Endothelial cell of umbilical vein (primary cell): ENCODE data around the gene NGEF. TPM values are rescaled to one million over a fixed set of nuclear protein-coding genes. Genes with fewer than 3 reads are reported as not detected.
A peak's percentile ranks its signal among the peaks of the same experiment; 100 is the strongest.

Source experiments
- BruUV-seq: library from RNA; stranded (reverse); fragments of 400-500 nt; replicated peaks from 2 replicates; lab custom pipeline; 2021; lab: Mats Ljungman, UMichigan
- CTCF ChIA-PET: fragments of 300-600, 350-600 bp; sonication (Branson Sonifier 250); formaldehyde crosslinking; loops from one replicate; lab custom pipeline; 2021; ENCODE audit warnings: antibody characterized with exemption, inconsistent platforms; lab: Charles Lee
- POLR2A ChIA-PET: fragments of 300-600, 350-600 bp; sonication (Branson Sonifier 250); formaldehyde crosslinking; loops from one replicate; lab custom pipeline; 2021; ENCODE audit warnings: antibody characterized with exemption, inconsistent platforms; lab: Charles Lee
- DNase-seq: peaks from one replicate; pipeline ENCODE4 v3.0.0-alpha.2; 2011; ENCODE audit warnings: low read depth, low spot score
- FAIRE-seq: peaks from 2 replicates; lab custom pipeline; 2011; peaks lifted over from hg19 to GRCh38; lab: Jason Lieb, UNC
- H2AFZ ChIP-seq: 2 replicates; pipeline ENCODE4 v1.6.0; 2012; ENCODE audit warnings: low read depth, low read length, control low read depth, inconsistent platforms
- H3K27ac ChIP-seq: 2 replicates; pipeline ENCODE4 v1.5.1; 2011; ENCODE audit warnings: low read depth, mild to moderate bottlenecking, control low read depth, low read length, moderate library complexity; ENCODE audit not compliant: insufficient read depth
- H3K27me3 ChIP-seq, 2 experiments: 2 replicates each; pipeline versions ENCODE4 v1.6.0 to v1.6.1; 2011; ENCODE audit warnings: low read length in 2 of 2, mixed read lengths in 1 of 2; ENCODE audit not compliant: control insufficient read depth in 2 of 2, insufficient read depth in 2 of 2
- H3K36me3 ChIP-seq, 2 experiments: 2 replicates in 1 of 2; 3 replicates in 1 of 2; pipeline ENCODE4 v1.5.1; 2011; ENCODE audit warnings: low read length in 2 of 2, mild to moderate bottlenecking in 1 of 2, moderate library complexity in 1 of 2; ENCODE audit not compliant: control insufficient read depth in 2 of 2, insufficient read depth in 2 of 2; ENCODE audit errors: extremely low read depth in 1 of 2
- H3K4me1 ChIP-seq: 3 replicates; pipeline ENCODE4 v1.5.1; 2011; ENCODE audit warnings: mild to moderate bottlenecking, low read length; ENCODE audit not compliant: control insufficient read depth, insufficient read depth; ENCODE audit errors: extremely low read depth
- H3K4me2 ChIP-seq: 2 replicates; pipeline ENCODE4 v1.6.1; 2011; ENCODE audit warnings: low read length, control low read depth, mixed read lengths; ENCODE audit not compliant: insufficient read depth
- H3K4me3 ChIP-seq, 3 experiments: fragments of 200-600 bp in 1 of 3; sonication (generic), shearing (Covaris generic) in 1 of 3; replicated peaks in 1 of 3; 2 replicates each; pipeline ENCODE4 v1.5.1; 2011 to 2016; ENCODE audit warnings: control low read depth in 3 of 3, low read length in 3 of 3, mild to moderate bottlenecking in 2 of 3, inconsistent platforms in 1 of 3, low read depth in 1 of 3, moderate library complexity in 1 of 3; ENCODE audit not compliant: insufficient read depth in 1 of 3
- H3K79me2 ChIP-seq: 2 replicates; pipeline ENCODE4 v1.6.0; 2012; ENCODE audit warnings: low read length, inconsistent platforms; ENCODE audit not compliant: control insufficient read depth, insufficient read depth
- H3K9ac ChIP-seq: replicated peaks from 2 replicates; pipeline ENCODE3; 2011; ENCODE audit warnings: low read length, control low read depth; ENCODE audit not compliant: insufficient read depth; ENCODE audit errors: extremely low read depth
- H3K9me1 ChIP-seq: replicated peaks from 3 replicates; pipeline ENCODE4 v1.6.0; 2011; ENCODE audit warnings: mild to moderate bottlenecking, low read length; ENCODE audit not compliant: control insufficient read depth, insufficient read depth; ENCODE audit errors: extremely low read depth
- H3K9me3 ChIP-seq: replicated peaks from 2 replicates; pipeline ENCODE4 v1.5.1; 2012; ENCODE audit warnings: low read length, inconsistent platforms; ENCODE audit not compliant: control insufficient read depth, insufficient read depth
- H4K20me1 ChIP-seq: replicated peaks from 2 replicates; pipeline ENCODE3; 2011; ENCODE audit warnings: mild to moderate bottlenecking, low read length; ENCODE audit not compliant: control insufficient read depth, insufficient read depth; ENCODE audit errors: extremely low read depth
- EZH2 ChIP-seq: IDR thresholded peaks from 2 replicates; pipeline ENCODE4 v1.6.1; 2012; ENCODE audit warnings: borderline replicate concordance, low read depth, mild to moderate bottlenecking, moderate library complexity, low read length, inconsistent platforms; ENCODE audit not compliant: severe bottlenecking
- FOS ChIP-seq: IDR thresholded peaks from 2 replicates; pipeline ENCODE4 v1.6.1; 2011; ENCODE audit warnings: mild to moderate bottlenecking, low read length, moderate library complexity, borderline replicate concordance; ENCODE audit not compliant: insufficient read depth
- GATA2 ChIP-seq: IDR thresholded peaks from 2 replicates; pipeline ENCODE4 v1.7.0; 2011; ENCODE audit warnings: low read depth, mild to moderate bottlenecking, moderate library complexity, mixed read lengths, low read length; ENCODE audit not compliant: insufficient read length, insufficient read depth
- JUN ChIP-seq: IDR thresholded peaks from 2 replicates; pipeline ENCODE4 v1.6.1; 2011; ENCODE audit warnings: borderline replicate concordance, low read depth; ENCODE audit not compliant: insufficient read length, insufficient read depth
- MYC ChIP-seq: IDR thresholded peaks from one replicate; pipeline ENCODE4 v1.6.1; 2011; ENCODE audit warnings: mild to moderate bottlenecking, low read depth, low read length
- POLR2A ChIP-seq: IDR thresholded peaks from 2 replicates; pipeline ENCODE4 v1.6.1; 2012; ENCODE audit warnings: low read depth, mild to moderate bottlenecking, control low read depth, low read length
- POLR2AphosphoS5 ChIP-seq: IDR thresholded peaks from 2 replicates; pipeline ENCODE4 v1.6.1; 2012; ENCODE audit warnings: low read depth, mild to moderate bottlenecking, control low read depth, low read length, moderate library complexity; ENCODE audit not compliant: insufficient read depth
- dilution Hi-C: fragments of 300-500 bp; cut with MboI; formaldehyde crosslinking; loops from one replicate; pipeline ENCODE4 v1.15.0; 2019; ENCODE audit warnings: low sequenced_read_pairs; ENCODE audit not compliant: extremely low pct_ligation_motif_present
- intact Hi-C: fragments of 100-400 bp; cut with micrococcal nuclease; formaldehyde crosslinking; loops from one replicate; pipeline ENCODE4 v1.10.0; 2022
- polyA plus RNA-seq, 4 experiments: library from polyadenylated mRNA; depleted of rRNA in 3 of 4; stranded (reverse) in 3 of 4; unstranded in 1 of 4; fragments of >200 nt; gene quantifications; 2 replicates each; pipeline versions ENCODE4 v1.2.1 to v1.2.3, GENCODE V29; 2011 to 2012; ENCODE audit warnings: missing spikeins in 1 of 4
- total RNA-seq: library from RNA; stranded (reverse); gene quantifications from 2 replicates; pipeline ENCODE4 v1.2.3, GENCODE V29; 2021
- TF ChIP-seq, protein P1 (sequence below), 2 donors: IDR thresholded peaks; 1 replicate in 1 of 2; 2 replicates in 1 of 2; pipeline ENCODE4 v1.5.1; 2011; ENCODE audit warnings: low read length in 2 of 2, mild to moderate bottlenecking in 2 of 2, moderate library complexity in 2 of 2, control low read depth in 1 of 2, inconsistent platforms in 1 of 2, low read depth in 1 of 2; ENCODE audit not compliant: insufficient read depth in 1 of 2; ENCODE audit errors: extremely low read depth in 1 of 2
- TF ChIP-seq, protein P2 (sequence below): IDR thresholded peaks from 2 replicates; pipeline ENCODE4 v1.6.1; 2011; ENCODE audit not compliant: insufficient read depth, insufficient read length

The NGEF gene
- total and polyA plus RNA-seq, 2 donors (not counting 3 experiments of a cell fraction or from before 2014, with no cell fraction given), result 0.22 to 0.41 TPM

- ChIA-PET CTCF (interaction anchor here (0.7 to 1.3 kb wide), 4 partner anchors 13 to 189 kb away, joined by 4 to 6 read pairs (median 4); no protein-coding TSS in a partner anchor), POLR2A (interaction anchor here (0.6 kb wide), 1 partner anchor 245 kb away, joined by 3 read pairs; no protein-coding TSS in a partner anchor)
- FAIRE-seq, result peak; percentile 64
These were observed 173.5 kb downstream of the NGEF start for GRCh38 chr2:232839411-232840079.

GRCh38 chr2:232838406-232838874, 174.6 kb downstream of the NGEF start:
- peaks cover 8% of the 10 kb centered on the region for H3K79me2 ChIP-seq
- ChIA-PET POLR2A (no interaction called here), CTCF (no interaction called here)
- no peaks in the 10 kb centered on the region for H3K9me1 ChIP-seq
- TF ChIP-seq FOS, result peak; percentile 49
- TF ChIP-seq, protein P1, sequence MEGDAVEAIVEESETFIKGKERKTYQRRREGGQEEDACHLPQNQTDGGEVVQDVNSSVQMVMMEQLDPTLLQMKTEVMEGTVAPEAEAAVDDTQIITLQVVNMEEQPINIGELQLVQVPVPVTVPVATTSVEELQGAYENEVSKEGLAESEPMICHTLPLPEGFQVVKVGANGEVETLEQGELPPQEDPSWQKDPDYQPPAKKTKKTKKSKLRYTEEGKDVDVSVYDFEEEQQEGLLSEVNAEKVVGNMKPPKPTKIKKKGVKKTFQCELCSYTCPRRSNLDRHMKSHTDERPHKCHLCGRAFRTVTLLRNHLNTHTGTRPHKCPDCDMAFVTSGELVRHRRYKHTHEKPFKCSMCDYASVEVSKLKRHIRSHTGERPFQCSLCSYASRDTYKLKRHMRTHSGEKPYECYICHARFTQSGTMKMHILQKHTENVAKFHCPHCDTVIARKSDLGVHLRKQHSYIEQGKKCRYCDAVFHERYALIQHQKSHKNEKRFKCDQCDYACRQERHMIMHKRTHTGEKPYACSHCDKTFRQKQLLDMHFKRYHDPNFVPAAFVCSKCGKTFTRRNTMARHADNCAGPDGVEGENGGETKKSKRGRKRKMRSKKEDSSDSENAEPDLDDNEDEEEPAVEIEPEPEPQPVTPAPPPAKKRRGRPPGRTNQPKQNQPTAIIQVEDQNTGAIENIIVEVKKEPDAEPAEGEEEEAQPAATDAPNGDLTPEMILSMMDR (IDR thresholded peaks at IDR 0.05; ENCODE audit: extremely low read depth in 1 of 2, insufficient read depth in 1 of 2, low read depth in 1 of 2, low read length in 2 of 2), result no peak
- TF ChIP-seq GATA2, result peak; percentile 82
- TF ChIP-seq, protein P2, sequence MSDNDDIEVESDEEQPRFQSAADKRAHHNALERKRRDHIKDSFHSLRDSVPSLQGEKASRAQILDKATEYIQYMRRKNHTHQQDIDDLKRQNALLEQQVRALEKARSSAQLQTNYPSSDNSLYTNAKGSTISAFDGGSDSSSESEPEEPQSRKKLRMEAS, result no peak
- TF ChIP-seq POLR2A, result peak; percentile 36
- TF ChIP-seq EZH2, result no peak
- TF ChIP-seq JUN, result peak; percentile 72
- peak; percentile 22 for TF ChIP-seq POLR2AphosphoS5
- TF ChIP-seq MYC, result no peak
- dilution Hi-C loops (no loop called here), intact Hi-C loops (loop anchor here (5.0 kb wide), 1 partner anchor 231 kb away; no protein-coding TSS in a partner anchor)
- H3K27me3 ChIP-seq, result no peaks in the 10 kb centered on the region
- H3K4me3 ChIP-seq, result no peak overlapping the region
- BruUV-seq, result no TSS peak
- H4K20me1 ChIP-seq, result no peaks in the 10 kb centered on the region
- peaks cover 40% of the 10 kb centered on the region for H3K4me1 ChIP-seq
- no peak overlapping the region for H2AFZ ChIP-seq
- peak overlapping the region; percentile 77 for H3K4me2 ChIP-seq
- FAIRE-seq (peak; percentile 56), DNase-seq (peak; percentile 77)
- no peak overlapping the region for H3K9ac ChIP-seq
- peaks cover 4 to 8% of the 10 kb centered on the region in 2 experiments for H3K36me3 ChIP-seq
- H3K9me3 ChIP-seq, result no peaks in the 10 kb centered on the region
- H3K27ac ChIP-seq, result peak overlapping the region; percentile 48

More at GRCh38 chr2:232839411-232840079, 173.5 kb downstream of the NGEF start:
- H3K27me3 ChIP-seq, result no peaks in the 10 kb centered on the region
- H3K27ac ChIP-seq, result no peak overlapping the region
- H4K20me1 ChIP-seq, result no peaks in the 10 kb centered on the region
- no peaks in the 10 kb centered on the region for H3K9me3 ChIP-seq
- H3K9me1 ChIP-seq, result no peaks in the 10 kb centered on the region
- H3K79me2 ChIP-seq, result peaks cover 8% of the 10 kb centered on the region
- peaks cover 8 to 10% of the 10 kb centered on the region in 2 experiments for H3K36me3 ChIP-seq
- H3K9ac ChIP-seq, result no peak overlapping the region
- peak overlapping the region; percentile 77 for H3K4me2 ChIP-seq
- no peak overlapping the region for H2AFZ ChIP-seq
- BruUV-seq, result no TSS peak
- dilution Hi-C loops, result no loop called here
- peaks cover 40% of the 10 kb centered on the region for H3K4me1 ChIP-seq
- H3K4me3 ChIP-seq, result no peak overlapping the region
- intact Hi-C loops, result loop anchor here (5.0 kb wide), 1 partner anchor 232 kb away; no protein-coding TSS in a partner anchor
- TF ChIP-seq POLR2A (no peak), POLR2AphosphoS5 (no peak)
- TF ChIP-seq, protein P2, result peak; percentile 24
- DNase-seq, result peak; percentile 79
